GM06990 (cell line): ENCODE data around the gene PHKB.

ENCODE experiments used
- DNase-seq: peaks from one replicate; pipeline ENCODE4 v3.0.0-alpha.2; 2011; ENCODE audit not compliant: insufficient read length; ENCODE audit errors: extremely low read depth
- H3K27me3 ChIP-seq: replicated peaks from 2 replicates; pipeline ENCODE4 v1.6.0; 2011; ENCODE audit warnings: low read length; ENCODE audit not compliant: control insufficient read depth, insufficient read depth
- H3K36me3 ChIP-seq: 2 replicates; pipeline ENCODE4 v1.5.1; 2011; ENCODE audit warnings: low read length; ENCODE audit not compliant: control insufficient read depth, insufficient read depth
- H3K4me3 ChIP-seq: replicated peaks from 2 replicates; pipeline ENCODE4 v1.5.1; 2011; ENCODE audit warnings: low read depth, mild to moderate bottlenecking, control low read depth, low read length
- TF ChIP-seq, protein P1 (sequence below): IDR thresholded peaks from 2 replicates; pipeline ENCODE4 v1.5.1; 2011; ENCODE audit warnings: low read length, control low read depth, mild to moderate bottlenecking, inconsistent platforms; ENCODE audit not compliant: insufficient read depth, poor library complexity, severe bottlenecking

PHKB gene

DNA sequence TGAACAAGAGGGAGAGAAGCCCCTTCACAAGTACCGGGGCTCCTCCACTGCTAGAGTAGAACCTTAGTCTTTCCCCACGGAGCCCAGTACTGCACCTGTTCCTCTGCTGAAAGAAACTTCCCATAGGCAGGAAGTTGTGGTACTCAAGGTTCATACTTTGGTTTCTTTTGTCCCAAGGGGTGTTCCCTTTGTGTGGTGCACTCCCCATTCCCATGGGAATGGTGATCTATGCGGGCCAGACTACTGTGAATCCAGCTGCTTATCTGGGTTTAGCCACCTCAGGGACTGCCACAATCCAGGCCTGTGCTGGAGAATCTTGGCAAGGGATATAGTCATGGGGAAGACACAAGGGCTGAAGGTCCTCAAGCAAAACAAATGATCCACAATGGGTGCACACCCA is 110.6 kb downstream of the PHKB start:
- Histone ChIP-seq H3K36me3 (peaks cover 4% of the 10 kb centered on the region; the same call in 1 of the 2 replicates), H3K4me3 (no peak overlapping the region), H3K27me3 (no peaks in the 10 kb centered on the region)
- DNase-seq: no peak
- TF ChIP-seq, protein P1, sequence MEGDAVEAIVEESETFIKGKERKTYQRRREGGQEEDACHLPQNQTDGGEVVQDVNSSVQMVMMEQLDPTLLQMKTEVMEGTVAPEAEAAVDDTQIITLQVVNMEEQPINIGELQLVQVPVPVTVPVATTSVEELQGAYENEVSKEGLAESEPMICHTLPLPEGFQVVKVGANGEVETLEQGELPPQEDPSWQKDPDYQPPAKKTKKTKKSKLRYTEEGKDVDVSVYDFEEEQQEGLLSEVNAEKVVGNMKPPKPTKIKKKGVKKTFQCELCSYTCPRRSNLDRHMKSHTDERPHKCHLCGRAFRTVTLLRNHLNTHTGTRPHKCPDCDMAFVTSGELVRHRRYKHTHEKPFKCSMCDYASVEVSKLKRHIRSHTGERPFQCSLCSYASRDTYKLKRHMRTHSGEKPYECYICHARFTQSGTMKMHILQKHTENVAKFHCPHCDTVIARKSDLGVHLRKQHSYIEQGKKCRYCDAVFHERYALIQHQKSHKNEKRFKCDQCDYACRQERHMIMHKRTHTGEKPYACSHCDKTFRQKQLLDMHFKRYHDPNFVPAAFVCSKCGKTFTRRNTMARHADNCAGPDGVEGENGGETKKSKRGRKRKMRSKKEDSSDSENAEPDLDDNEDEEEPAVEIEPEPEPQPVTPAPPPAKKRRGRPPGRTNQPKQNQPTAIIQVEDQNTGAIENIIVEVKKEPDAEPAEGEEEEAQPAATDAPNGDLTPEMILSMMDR: no peak

DNA sequence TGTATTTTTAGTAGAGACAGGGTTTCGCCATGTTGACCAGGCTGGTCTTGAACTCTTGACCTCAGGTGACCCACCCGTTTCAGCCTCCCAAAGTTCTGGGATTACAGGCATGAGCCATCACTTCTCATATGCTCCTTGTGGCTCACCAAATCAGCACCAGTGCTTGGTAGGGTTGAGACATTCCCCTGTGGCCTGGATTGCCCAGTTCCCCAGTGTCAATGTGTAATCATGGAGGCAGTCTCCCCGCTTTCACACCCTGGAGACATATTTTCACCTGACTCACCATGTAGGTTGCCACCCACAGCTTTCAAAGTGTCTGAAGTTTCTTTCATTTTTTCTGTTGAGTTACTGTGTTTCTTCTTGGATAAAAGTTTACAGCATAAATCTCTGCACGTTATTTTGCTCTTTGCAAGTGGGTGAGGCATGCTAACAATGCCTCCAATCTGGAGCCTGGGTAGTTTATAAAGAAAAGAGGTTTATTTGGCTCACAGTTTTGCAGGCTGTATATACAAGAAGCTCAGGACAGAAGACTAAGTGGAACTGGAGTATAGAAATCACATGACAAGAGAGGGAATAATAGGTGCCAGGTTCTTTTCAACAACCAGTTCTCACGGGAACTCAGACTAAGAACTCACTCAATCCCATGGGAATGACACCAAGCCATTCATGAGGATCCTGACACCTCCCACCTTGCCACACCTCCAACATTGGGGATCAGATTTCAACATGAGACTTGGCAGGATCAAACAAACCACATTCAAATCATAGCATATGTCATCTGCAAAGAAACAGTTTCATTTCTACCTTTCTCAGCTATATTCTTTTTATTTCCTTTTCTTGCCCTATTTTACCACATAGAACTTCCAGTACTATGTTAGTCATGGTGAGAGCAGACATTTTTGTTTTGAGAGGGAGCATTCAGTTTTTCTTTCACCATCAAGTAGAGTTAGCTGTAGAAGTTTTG is 113.2 kb downstream of the PHKB start:
- Histone ChIP-seq H3K36me3 (peaks cover 4% of the 10 kb centered on the region; the same call in 1 of the 2 replicates), H3K4me3 (no peak overlapping the region), H3K27me3 (no peaks in the 10 kb centered on the region)
- TF ChIP-seq, protein P1: no peak
- peak; percentile 12 for DNase-seq

DNA sequence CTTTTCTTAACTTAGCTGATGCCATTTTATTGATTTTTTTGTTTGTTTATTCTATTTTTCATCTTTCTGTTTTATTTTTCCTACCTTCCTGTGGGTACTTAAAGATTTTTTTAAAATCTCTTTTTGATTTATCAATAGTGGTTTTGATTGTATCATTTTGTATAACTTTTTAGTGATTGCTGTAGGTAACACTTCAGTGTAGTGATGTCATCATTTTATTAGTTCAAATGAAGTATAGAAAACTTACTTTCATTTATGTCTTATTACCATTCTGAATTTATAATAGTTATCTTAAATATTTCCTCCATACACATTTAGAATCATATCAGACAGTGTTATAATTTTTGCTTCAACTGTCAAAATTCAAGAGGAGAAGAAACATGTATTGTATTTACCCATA is 115.9 kb downstream of the PHKB start:
- H3K4me3 ChIP-seq: no peak overlapping the region
- no peak for DNase-seq
- TF ChIP-seq, protein P1: no peak
- H3K36me3 ChIP-seq: peaks cover 2% of the 10 kb centered on the region
- H3K27me3 ChIP-seq: no peaks in the 10 kb centered on the region

DNA sequence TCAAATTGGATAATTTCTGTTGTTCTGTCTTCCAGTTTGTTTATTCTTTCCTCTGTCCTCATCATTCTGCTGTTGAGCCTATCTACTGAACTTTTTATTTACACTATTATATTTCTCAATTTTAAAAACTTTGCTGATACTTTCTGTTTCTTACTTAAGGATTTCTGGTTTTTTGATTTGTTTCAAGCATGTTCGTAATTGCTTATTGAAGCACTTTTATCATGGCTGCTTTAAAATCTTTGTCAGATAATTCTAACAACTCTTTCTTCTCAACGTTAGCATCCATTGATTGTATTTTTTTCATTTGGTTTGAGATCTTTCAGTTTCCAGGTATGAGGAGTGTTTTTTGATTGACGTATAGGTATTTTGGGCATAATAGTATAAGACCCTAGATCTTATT is 116.9 kb downstream of the PHKB start:
- no peak for DNase-seq

DNA sequence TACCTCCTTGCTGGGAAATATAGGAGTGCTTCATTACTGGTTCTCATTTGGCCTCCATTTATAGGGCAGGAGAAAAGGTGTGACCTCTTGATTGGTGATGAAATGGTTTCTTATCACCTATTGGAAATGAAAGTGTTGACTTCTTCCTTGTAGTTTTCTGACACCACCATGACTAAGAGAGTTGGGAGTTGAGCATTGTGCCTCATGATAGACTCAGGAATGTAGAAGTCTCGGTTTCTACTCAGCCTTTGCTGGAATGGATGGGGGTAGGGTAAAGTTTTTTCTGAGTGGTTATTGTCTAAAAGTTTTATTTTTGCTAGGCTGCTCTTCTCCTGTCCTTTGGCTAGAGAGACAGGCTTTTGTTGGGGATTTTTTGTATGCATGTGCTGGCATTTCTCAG is 117.4 kb downstream of the PHKB start:
- no peak overlapping the region for H3K4me3 ChIP-seq
- peaks cover 2% of the 10 kb centered on the region for H3K36me3 ChIP-seq
- TF ChIP-seq, protein P1: no peak
- DNase-seq: no peak
- no peaks in the 10 kb centered on the region for H3K27me3 ChIP-seq

More for the DNA sequence above, 116.9 kb downstream of the PHKB start:
- TF ChIP-seq, protein P1: no peak
- H3K36me3 ChIP-seq: peaks cover 2% of the 10 kb centered on the region
- no peak overlapping the region for H3K4me3 ChIP-seq
- H3K27me3 ChIP-seq: no peaks in the 10 kb centered on the region
